HFF-Myc (cell line): ENCODE data around the gene LNPEP.

ENCODE experiments used
- DNase-seq: peaks from one replicate; pipeline ENCODE4 v3.0.0-alpha.2; 2011; ENCODE audit warnings: low read depth; ENCODE audit errors: extremely low read depth
- H3K4me3 ChIP-seq: replicated peaks from 2 replicates; pipeline ENCODE4 v1.5.1; 2011; ENCODE audit warnings: low read depth, mild to moderate bottlenecking, control low read depth, low read length
- TF ChIP-seq, protein P1 (sequence below): IDR thresholded peaks from 2 replicates; pipeline ENCODE4 v1.5.1; 2012; ENCODE audit warnings: mild to moderate bottlenecking, low read depth, low read length, control low read depth; ENCODE audit errors: missing control alignments

LNPEP gene

DNA sequence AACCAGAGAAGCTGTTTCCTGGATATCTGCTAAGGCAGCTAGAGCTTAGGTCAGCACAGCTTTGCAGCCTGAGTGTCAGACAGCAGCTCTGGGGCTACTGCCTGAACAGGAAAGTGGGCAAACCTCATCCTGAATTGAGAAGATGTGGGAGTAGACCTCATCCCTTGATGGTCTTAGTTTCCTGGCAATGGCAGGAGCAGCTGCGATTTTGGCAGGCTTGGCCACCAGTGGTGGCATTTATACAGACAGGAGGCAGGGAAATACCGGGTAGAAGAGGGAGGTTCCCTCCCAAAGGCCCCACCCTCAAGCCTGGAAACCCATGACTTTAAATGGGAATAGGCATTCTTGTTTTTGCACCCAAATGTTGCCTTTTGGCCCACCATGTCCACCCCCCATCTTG, 136.8 kb downstream of the LNPEP start:
- TF ChIP-seq, protein P1, sequence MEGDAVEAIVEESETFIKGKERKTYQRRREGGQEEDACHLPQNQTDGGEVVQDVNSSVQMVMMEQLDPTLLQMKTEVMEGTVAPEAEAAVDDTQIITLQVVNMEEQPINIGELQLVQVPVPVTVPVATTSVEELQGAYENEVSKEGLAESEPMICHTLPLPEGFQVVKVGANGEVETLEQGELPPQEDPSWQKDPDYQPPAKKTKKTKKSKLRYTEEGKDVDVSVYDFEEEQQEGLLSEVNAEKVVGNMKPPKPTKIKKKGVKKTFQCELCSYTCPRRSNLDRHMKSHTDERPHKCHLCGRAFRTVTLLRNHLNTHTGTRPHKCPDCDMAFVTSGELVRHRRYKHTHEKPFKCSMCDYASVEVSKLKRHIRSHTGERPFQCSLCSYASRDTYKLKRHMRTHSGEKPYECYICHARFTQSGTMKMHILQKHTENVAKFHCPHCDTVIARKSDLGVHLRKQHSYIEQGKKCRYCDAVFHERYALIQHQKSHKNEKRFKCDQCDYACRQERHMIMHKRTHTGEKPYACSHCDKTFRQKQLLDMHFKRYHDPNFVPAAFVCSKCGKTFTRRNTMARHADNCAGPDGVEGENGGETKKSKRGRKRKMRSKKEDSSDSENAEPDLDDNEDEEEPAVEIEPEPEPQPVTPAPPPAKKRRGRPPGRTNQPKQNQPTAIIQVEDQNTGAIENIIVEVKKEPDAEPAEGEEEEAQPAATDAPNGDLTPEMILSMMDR, result no peak
- DNase-seq, result no peak

DNA sequence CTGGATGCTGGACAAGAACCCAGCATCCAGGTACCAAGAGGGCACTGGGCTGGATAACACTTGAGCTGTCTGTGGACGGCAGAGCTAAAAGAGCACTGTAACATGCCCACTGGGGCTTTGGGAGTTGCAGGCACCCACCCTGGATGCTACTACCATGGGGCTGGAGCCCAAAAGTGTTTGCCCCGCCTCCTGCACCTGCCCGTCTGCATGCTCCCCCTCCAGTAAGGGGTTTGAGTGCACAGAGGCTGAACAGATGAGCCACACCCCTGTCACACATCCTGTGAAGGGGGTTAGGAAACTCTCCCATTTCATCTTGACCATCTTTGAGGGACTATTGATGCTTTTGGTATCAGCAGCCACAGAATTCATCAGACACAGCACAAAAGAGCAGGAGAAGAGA, 137.5 kb downstream of the LNPEP start:
- no peak for DNase-seq
- no peak overlapping the region for H3K4me3 ChIP-seq
- TF ChIP-seq, protein P1, result no peak

More for the DNA sequence above, 136.8 kb downstream of the LNPEP start:
- H3K4me3 ChIP-seq, result no peak overlapping the region

- no peak overlapping the region for H3K4me3 ChIP-seq
- TF ChIP-seq, protein P1, result no peak
- DNase-seq, result no peak
Measured at GRCh38 chr5:97074859-97075489, 139.1 kb downstream of the LNPEP start.

DNA sequence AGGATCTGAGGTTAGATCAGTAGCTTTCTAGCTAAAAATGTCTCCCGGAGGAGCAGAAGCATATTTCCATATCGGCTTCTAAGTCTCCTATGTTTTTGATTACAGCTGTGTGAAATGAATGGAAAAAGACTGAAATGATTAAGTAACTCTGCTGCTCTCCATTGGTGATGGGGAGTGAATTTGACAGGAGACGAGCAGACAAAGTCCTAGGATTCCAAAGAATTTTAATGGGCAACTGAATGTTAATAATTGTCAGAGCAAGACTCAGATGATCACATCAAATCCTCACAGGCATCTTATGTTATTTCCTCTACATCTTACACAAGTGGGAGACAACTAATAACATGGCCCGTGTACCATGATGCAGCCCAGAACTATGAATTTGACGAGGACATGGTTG, 139.8 kb downstream of the LNPEP start:
- TF ChIP-seq, protein P1, result no peak
- H3K4me3 ChIP-seq, result no peak overlapping the region
- DNase-seq, result no peak

GRCh38 chr5:97076098-97076497, 140.2 kb downstream of the LNPEP start:
- DNase-seq, result no peak
- TF ChIP-seq, protein P1, result no peak
- H3K4me3 ChIP-seq, result no peak overlapping the region

GRCh38 chr5:97077246-97077645, 141.4 kb downstream of the LNPEP start:
- TF ChIP-seq, protein P1, result no peak
- DNase-seq, result no peak
- H3K4me3 ChIP-seq, result no peak overlapping the region
